RPMI7951 (cell line): ENCODE results near the gene LRRC2. TPM values are rescaled to one million over a fixed set of nuclear protein-coding genes. Genes with fewer than 3 reads are reported as not detected.
A peak's percentile ranks its signal among the peaks of the same experiment; 100 is the strongest.
"Not testable (repeated sequence)": the region's sequence is repeated elsewhere in the genome, so short reads cannot be mapped to it uniquely, and the experiment has no call there.

Experiments
- DNase-seq: peaks from one replicate; pipeline ENCODE4 v3.0.0-alpha.2; 2012; ENCODE audit warnings: low read depth
- total RNA-seq: library from RNA; depleted of rRNA; stranded (reverse); fragments of >200 nt; shearing (Covaris generic); gene quantifications from 2 replicates; pipeline ENCODE4 v1.2.3, GENCODE V29; 2014

Gene LRRC2
- total RNA-seq, 1 experiment from 2014 or later, result 0.12 TPM

DNA sequence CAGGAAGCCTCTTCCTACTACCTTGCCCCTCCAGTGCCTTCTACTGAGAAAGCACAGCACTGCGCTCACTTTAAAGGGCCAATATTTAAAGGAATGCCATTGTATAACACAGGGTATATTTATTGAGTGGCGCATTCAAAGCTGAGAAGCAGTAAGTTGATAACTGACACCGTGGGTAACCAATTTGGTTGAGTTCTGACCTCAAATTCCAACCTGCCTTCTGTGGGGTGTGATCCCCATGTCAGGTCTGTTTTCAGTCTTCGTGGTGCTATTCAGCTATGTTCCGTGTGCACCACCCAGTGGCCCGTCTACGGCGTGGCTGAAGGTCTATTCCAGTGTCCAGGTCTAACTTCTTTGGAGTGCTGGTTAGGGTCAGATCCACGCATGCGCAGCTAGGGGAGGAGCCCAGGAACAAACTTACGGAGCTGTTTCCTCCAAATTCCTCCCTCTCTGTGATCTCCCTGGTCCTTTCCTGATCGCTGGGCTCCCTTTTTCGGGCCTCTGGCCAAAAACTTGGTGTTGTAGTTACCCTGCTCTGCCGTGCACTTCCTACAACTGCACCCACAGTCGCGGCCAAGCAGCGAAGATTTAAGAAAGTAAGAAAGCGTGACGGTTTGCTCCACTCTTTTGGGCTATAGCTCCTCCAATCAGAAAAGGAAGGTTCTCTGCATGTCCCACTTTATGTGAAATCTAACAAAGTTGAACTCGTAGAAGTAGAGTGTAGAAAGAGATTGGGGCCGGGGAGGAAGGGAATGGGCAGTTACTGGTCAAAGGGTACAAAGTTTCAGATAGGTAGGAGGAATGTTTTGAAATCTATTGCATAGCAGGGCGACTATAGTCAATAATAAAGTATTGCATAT, 7.7 kb downstream of the LRRC2 start:
- peak; percentile 94 for DNase-seq

DNA sequence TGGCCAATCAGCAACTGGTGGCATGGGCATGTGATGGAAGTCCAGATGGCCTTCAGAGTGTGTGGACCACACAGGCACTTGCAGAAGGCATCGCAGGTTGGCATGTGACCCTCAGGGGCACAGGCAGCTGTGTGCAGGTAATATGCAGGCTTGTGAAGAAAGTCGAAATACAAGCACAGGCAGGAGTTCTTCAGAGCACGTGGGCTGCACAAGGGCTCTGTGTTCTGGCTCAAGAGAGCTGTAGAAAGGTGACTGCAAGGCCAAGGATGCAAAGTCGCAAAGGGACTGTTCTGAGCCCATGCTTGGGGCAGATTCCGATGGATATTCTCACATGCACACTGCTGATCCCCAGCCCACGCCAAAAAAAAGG, 8.3 kb downstream of the LRRC2 start:
- DNase-seq, result no peak

DNA sequence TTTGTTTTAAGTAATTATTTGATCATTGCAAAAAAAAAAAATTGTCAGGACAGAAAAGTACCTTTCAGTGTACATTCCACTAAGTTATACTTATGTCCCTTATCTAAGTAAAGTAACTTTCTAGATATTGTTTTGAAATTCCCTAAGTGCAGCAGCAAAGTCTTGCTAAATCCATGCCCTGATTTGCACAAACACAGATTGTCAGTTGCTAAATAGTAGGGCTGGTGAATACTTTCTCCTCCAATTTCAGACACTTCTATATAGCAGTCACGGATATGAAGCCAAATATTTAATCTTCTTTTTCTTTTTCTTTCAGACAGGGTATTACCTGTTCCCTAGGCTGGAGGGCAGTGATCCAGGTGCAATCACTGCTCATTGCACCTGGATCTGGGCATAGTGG, 12.9 kb downstream of the LRRC2 start:
- DNase-seq, result no peak

DNA sequence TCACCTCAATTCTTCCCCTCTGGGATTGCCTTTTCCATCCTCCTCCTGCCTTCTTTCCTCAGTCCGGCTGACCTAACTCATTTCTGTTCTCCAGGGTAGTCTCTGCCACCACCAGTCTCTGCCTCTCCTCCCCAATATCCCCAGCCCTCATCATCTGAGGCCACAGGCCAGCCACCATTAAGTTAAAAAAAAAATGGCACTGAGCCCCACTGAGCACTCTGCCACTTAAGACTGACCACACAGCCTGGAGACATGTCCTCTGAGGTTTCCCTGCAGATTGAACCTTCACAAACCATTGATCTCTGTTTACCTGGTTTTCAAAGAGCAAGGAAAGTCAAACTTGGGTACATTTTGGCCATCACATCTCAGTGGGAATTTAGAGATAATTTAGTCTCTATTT, 13.6 kb downstream of the LRRC2 start:
- DNase-seq, result no peak

DNA sequence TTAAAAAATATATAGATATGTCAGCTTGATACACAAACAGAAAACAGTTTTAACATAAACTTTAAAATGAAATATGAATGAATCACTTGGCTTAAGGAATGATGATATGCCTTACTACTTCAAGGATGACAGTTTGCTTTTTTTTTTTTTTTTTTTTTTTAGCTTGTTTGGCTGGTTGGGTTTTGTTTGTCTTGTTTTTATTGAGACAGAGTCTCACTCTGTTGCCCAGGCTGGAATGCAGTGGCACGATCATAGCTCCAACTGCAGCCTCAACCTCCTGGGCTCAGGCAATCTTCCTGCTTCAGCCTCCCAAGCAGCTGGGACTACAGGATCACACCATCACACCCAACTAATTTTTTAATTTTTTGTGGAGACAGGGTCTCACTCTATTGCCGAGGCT, 14.5 kb downstream of the LRRC2 start:
- DNase-seq, result no peak

DNA sequence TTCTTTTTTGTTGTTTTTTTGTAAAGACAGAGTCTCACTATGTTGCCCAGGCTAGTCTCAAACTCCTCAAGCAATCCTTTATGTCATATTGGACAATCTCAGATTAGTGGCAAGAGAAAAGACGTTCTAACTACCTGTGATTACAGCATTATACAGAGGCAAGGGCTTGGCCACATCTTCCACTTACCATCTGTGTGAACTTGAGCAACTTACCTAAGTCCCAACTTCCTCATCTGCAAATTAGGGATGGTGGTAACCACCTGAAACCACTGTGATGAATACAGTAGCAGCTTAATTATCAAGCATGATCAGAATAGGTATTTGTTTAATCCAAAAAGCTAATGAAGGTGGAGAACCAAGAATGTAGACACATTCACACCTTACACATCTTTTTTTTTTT, 16.1 kb downstream of the LRRC2 start:
- no peak for DNase-seq

DNA sequence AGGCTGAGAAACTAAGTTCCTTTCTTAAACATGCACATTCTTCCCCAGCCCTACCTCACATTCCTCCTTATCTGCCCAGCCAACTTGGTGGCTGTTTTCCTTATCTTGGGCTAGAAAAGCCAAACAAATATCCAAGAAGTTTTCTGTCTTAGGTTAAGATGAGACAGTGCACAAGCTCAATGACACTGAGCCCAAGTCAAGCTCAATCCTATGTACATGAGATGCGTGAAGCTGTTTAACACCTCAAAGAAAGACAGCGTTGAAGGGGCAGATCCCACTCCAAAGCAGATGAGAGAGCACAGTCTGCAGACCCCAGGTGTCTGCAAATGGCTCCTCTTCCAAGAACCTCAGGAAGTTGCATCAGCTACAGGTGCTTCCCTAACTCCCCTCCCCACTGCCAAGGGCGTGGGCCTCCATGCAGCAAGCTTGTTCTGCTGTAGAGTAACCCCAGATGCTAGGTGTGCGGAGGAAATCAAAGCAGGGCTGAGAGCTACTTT, 16.6 kb downstream of the LRRC2 start:
- DNase-seq, result no peak

DNA sequence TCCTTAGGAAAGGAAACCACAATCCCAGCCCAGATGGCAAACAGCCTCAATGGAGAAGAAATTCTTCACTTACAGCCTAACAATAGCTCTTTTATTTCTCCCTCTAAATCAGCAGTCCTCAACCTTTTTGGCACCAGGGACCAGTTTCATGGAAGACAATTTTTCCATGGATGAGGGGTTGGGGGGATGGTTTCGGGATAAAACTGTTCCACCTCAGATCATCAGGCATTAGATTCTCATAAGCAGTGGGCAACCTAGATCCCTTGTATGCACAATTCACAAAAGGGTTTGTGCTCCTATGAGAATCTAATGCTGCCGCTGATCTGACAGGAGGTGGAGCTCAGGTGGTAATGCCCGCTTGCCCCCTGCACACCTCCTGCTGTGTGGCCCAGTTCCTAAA, 17.5 kb downstream of the LRRC2 start:
- not testable (repeated sequence) for DNase-seq

DNA sequence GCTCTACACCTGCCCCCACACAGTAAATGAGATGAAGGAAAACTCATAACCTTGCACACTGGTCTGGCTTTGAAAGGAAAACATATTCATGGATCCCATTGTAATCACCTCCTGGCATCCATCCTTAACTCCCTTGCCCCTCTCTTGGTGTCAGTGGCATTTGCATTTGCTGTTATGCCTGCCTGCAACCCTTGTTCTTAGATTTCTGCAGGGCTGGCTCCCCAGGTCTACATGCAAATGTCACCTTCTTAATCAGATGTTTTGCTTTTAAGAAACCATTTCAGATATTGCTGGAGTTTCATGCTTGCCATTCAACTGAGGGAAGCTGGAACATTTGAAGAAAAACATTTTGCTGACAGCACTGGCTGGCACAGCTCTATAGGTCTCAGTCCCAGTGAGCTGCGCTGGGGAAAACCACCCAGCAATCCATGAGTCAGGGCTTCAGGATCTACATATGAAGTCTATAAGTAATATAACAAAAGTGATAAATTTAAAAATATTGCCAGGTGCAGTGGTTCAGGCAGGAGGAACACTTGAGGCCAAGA, 19.1 kb downstream of the LRRC2 start:
- no peak for DNase-seq

DNA sequence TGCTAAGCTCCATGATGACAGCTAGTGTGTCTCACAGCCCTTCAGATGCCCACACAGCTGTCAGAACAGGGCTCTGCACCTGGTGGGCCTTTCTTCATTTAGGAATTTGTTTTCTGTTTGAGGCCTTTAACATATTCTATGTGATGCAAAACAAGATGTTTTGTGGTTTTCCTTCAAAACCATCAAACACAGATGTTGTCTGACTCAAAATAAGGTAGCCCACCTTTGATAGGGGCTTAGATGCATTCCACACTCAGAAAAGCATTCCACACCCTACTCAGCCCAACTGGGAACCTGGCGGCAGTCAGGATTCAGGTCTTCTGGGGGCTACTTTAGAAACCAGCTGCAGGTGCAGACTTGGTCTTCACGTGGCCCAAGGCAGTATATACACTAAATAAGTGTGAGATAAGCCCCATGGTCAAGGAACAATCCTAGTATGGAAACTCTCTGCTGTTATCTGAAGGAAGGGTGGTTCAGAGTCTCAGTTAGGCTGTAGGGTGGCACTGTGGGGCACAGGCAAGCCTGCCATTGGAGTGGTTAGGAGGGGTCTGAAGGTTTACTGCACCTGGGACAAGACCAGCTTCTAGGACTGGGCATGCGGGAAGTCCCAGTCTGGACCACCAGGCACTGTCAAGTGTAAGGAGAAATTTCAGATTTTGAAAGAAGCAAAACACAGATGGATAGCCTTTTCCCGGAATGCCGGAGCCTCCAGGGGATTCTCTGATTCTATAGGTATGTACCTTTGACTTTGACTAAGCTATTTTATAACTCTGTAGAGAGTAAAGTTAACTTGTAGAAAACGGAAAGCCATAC, 20.1 kb downstream of the LRRC2 start:
- no peak for DNase-seq

DNA sequence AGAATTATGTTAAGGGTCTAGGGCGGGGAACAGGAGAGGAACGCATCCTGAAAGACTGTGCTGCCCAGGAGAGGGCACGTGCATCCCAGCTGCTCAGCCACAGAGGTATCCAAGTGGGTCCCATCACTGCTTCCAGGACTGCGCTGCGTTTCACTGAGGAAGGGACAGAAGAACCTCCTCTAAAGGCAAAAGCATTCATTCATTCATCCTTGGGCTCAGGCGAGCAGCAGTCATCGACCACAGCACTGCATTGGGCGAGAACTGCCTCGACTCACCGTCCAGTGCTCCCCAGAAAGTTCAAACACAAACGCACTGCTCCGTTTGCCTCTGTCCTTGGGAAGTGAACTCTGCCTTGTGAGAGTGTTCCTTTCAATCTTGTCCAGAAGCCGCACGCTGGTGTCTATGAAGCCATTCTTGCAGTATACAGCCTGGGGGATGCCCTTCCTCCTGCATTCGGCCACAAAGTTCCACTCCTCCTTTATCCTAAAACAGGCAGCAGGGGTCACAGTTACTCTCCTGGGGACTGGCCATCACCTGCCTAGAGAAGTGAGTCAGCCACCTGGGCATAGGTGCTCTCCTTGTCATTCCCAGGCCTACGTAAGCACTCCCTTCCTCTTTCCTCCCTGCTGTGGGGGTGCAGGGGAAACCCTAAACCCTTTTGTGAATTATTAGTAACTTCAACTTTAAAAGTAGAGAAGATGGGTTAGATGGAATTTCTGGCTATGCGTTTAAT, 21.2 kb downstream of the LRRC2 start:
- DNase-seq, result no peak

DNA sequence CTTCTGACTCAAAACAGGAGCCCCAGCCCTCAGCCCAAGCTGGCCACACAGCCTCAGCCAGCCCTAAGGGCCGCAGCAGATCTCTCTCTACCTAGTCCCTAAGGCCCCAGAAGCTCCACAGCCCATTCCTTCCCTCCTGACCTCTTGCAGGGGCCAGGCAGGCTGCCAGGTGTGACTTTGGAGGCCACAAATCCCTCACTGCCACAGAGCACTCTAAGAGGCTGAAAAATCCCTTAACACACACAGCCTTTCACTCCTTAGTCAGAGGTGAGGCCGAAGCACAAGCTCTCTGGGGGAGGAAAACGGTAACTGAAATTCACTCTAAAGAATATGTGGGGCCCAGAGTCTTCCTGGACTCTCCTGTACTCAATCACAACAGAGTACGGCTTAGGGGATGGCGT, 23.3 kb downstream of the LRRC2 start:
- DNase-seq, result no peak

DNA sequence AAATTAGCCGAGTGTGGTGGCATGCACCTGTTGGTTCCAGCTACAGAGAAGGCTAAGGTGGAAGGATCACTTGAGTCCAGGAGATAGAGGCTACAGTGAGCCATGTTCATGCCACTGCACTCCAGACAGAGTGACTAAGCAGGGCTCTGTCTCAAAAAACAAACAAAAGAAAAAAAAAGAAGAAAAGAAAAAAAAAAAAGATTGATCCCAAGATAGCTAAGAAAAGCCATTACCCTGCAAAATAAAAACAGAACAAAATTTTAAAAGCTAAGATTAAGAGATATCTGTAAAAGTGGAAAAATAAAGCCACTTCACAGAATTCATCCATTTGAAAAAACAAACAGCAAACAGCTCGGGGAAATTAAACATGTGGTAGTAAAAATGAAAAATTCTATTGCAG, 23.8 kb downstream of the LRRC2 start:
- DNase-seq, result no peak

DNA sequence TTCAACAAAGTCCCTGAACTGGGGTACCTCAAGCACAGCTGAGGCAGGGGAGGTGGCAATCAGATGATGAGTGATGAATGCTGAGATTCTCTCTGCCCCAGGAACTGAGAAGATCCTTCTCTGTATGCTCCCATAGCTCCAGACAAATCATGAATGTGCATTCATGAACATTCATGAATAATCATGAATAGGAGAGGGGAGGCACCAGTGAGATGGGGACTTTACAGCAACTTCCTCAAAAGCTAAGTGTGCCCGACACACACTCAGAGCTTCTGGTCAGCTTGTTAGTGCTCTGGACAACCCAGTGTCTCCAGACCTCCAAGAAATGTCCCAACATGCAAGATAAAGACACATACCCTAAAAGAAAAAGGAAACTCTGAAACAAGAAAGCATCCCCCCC, 24.3 kb downstream of the LRRC2 start:
- DNase-seq, result no peak

DNA sequence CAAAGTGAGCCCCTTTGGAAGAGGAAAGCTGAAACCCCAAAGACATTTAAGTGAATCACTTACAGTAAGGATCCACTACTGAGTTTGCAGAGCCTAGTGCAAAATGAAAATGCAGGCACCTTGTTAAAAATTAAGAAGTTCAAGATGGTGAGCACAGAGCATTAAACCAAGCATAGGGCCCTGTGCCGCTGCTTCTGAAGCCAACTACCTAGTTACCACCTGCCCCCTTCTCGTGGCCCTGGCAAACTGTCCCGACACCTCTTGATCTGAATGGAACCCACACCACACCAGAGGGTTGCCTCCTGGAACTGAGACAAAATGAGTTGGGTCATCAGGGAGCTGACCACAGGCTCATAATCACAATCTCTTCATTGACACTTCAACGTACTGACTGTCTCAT, 25.6 kb downstream of the LRRC2 start:
- DNase-seq, result no peak

DNA sequence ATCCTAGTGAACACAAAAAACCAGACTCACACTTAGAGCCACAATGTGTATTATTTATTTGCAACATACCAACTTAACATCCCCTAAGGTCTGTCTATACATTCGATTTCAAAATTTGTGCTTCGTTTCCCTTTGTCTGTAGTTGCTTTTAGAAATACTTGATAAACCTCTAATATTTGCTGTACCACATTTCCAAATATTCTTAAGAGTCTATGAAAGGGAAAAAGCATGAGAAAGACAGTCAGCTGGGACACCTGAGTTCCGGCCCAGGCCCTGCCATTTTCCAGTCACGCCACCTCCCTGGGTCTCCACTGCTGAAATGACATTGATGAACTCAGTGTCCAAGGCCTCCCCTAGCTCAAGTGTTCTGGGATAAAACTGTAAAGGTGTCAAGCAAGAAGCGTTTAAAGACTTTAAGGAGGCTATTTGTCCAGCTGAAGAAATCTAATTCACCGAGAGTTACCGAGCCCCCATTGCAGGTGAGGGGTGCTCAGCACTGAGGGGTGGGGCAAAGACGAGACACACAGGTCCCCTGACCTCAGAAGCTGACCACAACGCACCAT, 26.6 kb downstream of the LRRC2 start:
- no peak for DNase-seq

DNA sequence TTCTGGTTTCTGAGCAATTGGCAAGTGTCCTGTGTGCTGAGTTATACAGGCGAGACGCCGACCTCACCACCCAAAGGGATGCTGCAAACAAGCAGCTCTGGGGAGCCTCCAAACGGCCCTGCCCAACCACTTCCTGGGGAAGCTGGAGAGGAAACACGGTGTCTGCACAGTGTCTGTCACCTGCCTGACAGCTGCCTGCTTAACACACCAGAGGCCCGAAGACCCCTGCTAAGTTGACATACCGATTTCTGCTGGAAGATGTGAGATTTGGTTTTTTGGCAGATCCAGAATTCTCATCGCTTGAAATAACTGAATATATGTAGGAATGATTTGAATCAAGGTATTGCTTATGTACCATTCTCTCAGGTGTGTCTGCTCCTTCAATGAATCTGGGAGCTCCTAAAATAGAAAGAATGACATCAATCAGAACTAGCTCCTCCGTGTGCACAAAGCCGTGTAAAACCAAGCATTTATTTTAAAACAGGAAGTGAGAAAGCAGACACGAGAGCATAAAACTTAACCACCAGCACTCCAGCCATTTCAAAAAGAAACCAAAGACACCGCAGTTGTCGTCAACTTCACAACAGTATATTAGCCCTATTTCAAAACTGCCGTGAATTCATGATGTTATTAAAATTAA, 27.2 kb downstream of the LRRC2 start:
- peak; percentile 60 for DNase-seq

DNA sequence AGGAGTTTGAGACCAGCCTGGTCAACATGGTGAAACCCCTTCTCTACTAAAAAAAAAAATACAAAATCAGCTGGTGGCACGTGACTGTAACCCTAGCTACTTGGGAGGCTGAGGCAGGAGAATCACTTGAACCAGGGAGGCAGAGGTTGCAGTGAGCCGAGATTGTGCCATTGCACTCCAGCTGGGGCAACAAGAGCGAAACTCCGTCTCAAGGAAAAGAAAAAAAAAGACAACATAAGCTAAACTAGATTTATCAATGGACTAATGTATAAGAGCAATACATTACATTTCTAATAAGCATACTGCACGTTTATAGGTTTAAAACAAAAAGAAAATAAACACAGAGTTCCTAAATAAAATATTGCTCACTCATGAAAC, 27.7 kb downstream of the LRRC2 start:
- not testable (repeated sequence) for DNase-seq

DNA sequence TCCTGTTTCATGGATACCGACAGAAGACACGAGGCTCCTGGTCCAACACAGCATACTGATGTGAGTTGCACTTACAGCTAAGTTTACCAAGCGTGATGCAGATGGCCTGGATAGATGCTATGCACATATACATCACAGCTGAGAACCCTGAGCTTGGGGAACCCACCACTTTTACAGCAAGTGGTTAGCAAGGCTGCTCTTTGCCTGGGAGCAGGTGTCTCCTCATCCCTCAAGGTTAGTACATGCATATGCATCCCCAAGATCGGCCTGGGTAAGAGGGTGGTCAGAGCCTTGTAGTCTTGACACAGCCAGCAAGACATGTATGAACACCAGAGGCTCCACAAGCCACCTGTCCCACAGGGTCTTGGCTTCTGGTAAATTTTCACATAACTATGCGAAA, 28.3 kb downstream of the LRRC2 start:
- DNase-seq, result no peak

DNA sequence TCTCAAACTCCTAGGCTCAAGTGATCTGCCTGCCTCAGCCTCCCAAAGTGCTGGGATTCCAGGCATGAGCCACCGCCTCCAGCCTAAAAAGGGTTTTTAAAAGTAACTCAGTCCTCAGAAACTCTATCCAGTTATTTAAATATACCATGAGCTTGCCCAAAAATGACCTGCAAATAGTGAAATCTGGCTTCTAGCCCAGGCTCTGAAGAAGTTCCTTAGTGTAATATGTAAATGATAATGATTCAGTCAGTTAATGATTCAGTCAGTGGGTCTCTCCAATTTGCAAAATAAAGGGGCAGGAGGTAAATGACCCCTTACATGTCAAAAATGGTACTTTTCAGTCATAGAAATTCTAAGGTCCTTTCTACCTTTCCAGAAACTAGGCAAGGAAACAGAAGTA, 28.8 kb downstream of the LRRC2 start:
- DNase-seq, result no peak

DNA sequence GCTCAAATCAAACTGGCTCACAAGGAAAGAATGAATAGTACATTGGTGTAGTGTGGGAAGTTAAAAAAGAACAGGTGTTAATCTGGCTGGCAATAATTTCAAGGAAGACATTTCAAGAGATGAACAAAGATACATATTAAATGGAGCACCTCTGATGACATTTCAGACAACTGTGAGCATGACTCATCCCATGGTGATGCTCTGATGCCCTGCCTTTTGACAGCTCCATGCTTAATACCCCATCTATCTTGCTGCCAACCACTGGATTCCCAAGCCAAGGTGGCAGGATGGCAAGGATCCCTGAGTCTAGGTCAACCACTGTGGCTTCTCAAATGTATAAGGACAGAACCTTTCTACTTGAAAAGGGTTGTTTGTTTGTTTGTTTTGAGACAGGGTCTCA, 29.3 kb downstream of the LRRC2 start:
- DNase-seq, result no peak
